ENCODE measurements around the gene RAB35.

DNA sequence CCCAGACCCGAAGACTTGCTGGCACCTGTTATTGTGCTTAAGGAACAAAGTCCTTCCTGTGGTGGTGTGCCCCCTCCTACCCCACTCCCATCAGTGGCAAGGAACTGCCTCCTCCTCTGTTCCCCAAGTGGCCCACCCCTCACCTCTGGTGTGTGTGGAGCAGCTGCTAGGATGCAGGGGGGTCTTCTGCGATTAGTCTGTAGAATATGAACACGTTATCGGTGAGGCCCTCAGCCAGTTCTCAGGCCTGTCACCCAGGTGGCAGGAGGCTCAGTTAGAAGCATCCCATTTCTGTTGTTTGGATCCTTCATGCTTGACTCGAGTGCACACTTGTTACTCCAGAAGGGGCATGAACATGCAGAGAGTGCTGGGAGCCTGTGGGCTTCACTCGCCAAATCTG, 39.3 kb downstream of the RAB35 start:
- TF ChIP-seq SUZ12 (IDR thresholded peaks at IDR 0.05; ENCODE audit: extremely low read depth, insufficient read depth, insufficient read length) (no peak), YY1 (IDR thresholded peaks at IDR 0.05; ENCODE audit: insufficient read depth, insufficient read length) (no peak), ZNF274 (IDR thresholded peaks at IDR 0.05; ENCODE audit: low read depth, low read length) (no peak)
